HEK293 (cell line): ENCODE results near the gene TOMM6.
A peak's percentile ranks its signal among the peaks of the same experiment; 100 is the strongest.

Source experiments
- EGR2 ChIP-seq: fragments of 450-650 bp; formaldehyde crosslinking; IDR thresholded peaks from 2 replicates; pipeline ENCODE4 v1.5.1; 2016; ENCODE audit warnings: low read depth, missing biosample characterization, missing genetic modification characterization
- GFI1B ChIP-seq: fragments of 450-650 bp; formaldehyde crosslinking; IDR thresholded peaks from 2 replicates; pipeline ENCODE4 v1.5.1; 2016; ENCODE audit warnings: missing biosample characterization, missing genetic modification characterization
- GLIS1 ChIP-seq: fragments of 450-650 bp; formaldehyde crosslinking; IDR thresholded peaks from 2 replicates; pipeline ENCODE4 v1.5.1; 2016; ENCODE audit warnings: missing biosample characterization, missing genetic modification characterization
- HOXC10 ChIP-seq: sonication (generic); formaldehyde crosslinking; IDR thresholded peaks from 2 replicates; pipeline ENCODE4 v1.8.1; 2023; ENCODE audit warnings: mild to moderate bottlenecking, missing genetic modification reagents
- HOXD13 ChIP-seq: sonication (generic); formaldehyde crosslinking; IDR thresholded peaks from 2 replicates; pipeline ENCODE4 v1.8.0; 2022; ENCODE audit warnings: missing genetic modification reagents, borderline replicate concordance
- KLF1 ChIP-seq: fragments of 450-650 bp; formaldehyde crosslinking; IDR thresholded peaks from 2 replicates; pipeline ENCODE4 v1.5.1; 2016; ENCODE audit warnings: missing biosample characterization, missing genetic modification characterization
- REPIN1 ChIP-seq: fragments of 450-650 bp; formaldehyde crosslinking; IDR thresholded peaks from 2 replicates; pipeline ENCODE4 v1.5.1; 2017; ENCODE audit warnings: missing biosample characterization, missing genetic modification characterization, low read depth
- SALL2 ChIP-seq: fragments of 450-650 bp; formaldehyde crosslinking; IDR thresholded peaks from 2 replicates; pipeline ENCODE4 v1.5.0; 2017; ENCODE audit warnings: missing biosample characterization, mild to moderate bottlenecking, missing genetic modification characterization, borderline replicate concordance
- SP2 ChIP-seq: fragments of 450-650 bp; formaldehyde crosslinking; IDR thresholded peaks from 2 replicates; pipeline ENCODE4 v1.5.1; 2016; ENCODE audit warnings: missing biosample characterization, missing genetic modification characterization
- TCF7L2 ChIP-seq: IDR thresholded peaks from 2 replicates; pipeline ENCODE4 v1.6.1; 2011; ENCODE audit warnings: low read depth, mild to moderate bottlenecking, inconsistent platforms, low read length, moderate library complexity, borderline replicate concordance
- ZFP37 ChIP-seq: fragments of 450-650 bp; formaldehyde crosslinking; IDR thresholded peaks from 2 replicates; pipeline ENCODE4 v1.5.1; 2016; ENCODE audit warnings: missing biosample characterization, missing genetic modification characterization
- ZNF112 ChIP-seq: fragments of 450-650 bp; formaldehyde crosslinking; IDR thresholded peaks from 2 replicates; pipeline ENCODE4 v1.5.0; 2017; ENCODE audit warnings: missing biosample characterization, missing genetic modification characterization
- ZNF19 ChIP-seq: fragments of 450-650 bp; formaldehyde crosslinking; IDR thresholded peaks from 2 replicates; pipeline ENCODE4; 2016; ENCODE audit warnings: missing biosample characterization, missing genetic modification characterization, low read depth
- ZNF248 ChIP-seq: fragments of 450-650 bp; formaldehyde crosslinking; IDR thresholded peaks from 2 replicates; pipeline ENCODE4 v1.5.1; 2017; ENCODE audit warnings: missing biosample characterization, missing genetic modification characterization
- ZNF366 ChIP-seq: fragments of 450-650 bp; formaldehyde crosslinking; conservative IDR thresholded peaks from 2 replicates; pipeline ENCODE4 v1.5.1; 2016; ENCODE audit warnings: missing biosample characterization, missing genetic modification characterization
- ZNF514 ChIP-seq: fragments of 450-650 bp; formaldehyde crosslinking; IDR thresholded peaks from 2 replicates; pipeline ENCODE4 v1.5.1; 2016; ENCODE audit warnings: missing biosample characterization, missing genetic modification characterization
- ZNF560 ChIP-seq: fragments of 450-650 bp; formaldehyde crosslinking; IDR thresholded peaks from 2 replicates; pipeline ENCODE4 v1.5.1; 2017; ENCODE audit warnings: missing biosample characterization, missing genetic modification characterization, borderline replicate concordance
- ZNF624 ChIP-seq: fragments of 450-650 bp; formaldehyde crosslinking; IDR thresholded peaks from 2 replicates; pipeline ENCODE4 v1.5.1; 2017; ENCODE audit warnings: missing biosample characterization, missing genetic modification characterization
- ZNF664 ChIP-seq: fragments of 450-650 bp; formaldehyde crosslinking; IDR thresholded peaks from 2 replicates; pipeline ENCODE4 v1.5.1; 2016; ENCODE audit warnings: missing biosample characterization, missing genetic modification characterization
- ZNF837 ChIP-seq: fragments of 450-650 bp; formaldehyde crosslinking; IDR thresholded peaks from 2 replicates; pipeline ENCODE4 v1.5.1; 2016; ENCODE audit warnings: missing biosample characterization, missing genetic modification characterization
- TF ChIP-seq, protein P1 (sequence below): fragments of 450-650 bp; formaldehyde crosslinking; IDR thresholded peaks from 2 replicates; pipeline ENCODE4 v1.5.1; 2016; ENCODE audit warnings: missing biosample characterization, missing genetic modification characterization
- TF ChIP-seq, protein P2 (sequence below): fragments of 450-650 bp; formaldehyde crosslinking; IDR thresholded peaks from 2 replicates; pipeline ENCODE4 v1.5.1; 2016; ENCODE audit warnings: missing biosample characterization, missing genetic modification characterization
- TF ChIP-seq, protein P3 (sequence below): fragments of 450-650 bp; formaldehyde crosslinking; IDR thresholded peaks from 2 replicates; pipeline ENCODE4 v1.5.1; 2017; ENCODE audit warnings: missing biosample characterization, missing genetic modification characterization
- TF ChIP-seq, protein P4 (sequence below): fragments of 450-650 bp; formaldehyde crosslinking; IDR thresholded peaks from 2 replicates; pipeline ENCODE4 v1.5.1; 2016; ENCODE audit warnings: missing biosample characterization, missing genetic modification characterization, low read depth
- TF ChIP-seq, protein P5 (sequence below): fragments of 450-650 bp; formaldehyde crosslinking; IDR thresholded peaks from 2 replicates; pipeline ENCODE4 v1.5.1; 2016; ENCODE audit warnings: missing biosample characterization, missing genetic modification characterization

The TOMM6 gene

DNA sequence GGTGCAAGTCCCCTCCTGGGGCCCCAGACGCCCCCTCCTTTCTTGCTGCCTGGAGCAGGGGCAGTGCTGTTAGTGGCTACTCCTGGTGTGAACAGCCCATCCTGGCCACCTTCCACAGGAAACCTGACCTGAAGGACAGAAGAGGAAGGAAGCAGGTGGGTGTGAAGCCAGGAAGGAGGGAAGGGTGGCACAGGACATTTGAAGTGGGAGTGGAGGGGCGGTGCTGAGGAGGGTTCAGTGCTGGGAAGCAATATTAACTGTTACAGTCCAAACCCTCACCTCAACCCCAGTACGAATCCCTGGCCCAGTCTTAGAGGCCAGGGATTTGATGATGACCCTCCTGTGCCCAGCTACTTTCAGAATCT lies 6.1 kb upstream of the TOMM6 start (continued):
- TF ChIP-seq, protein P1, sequence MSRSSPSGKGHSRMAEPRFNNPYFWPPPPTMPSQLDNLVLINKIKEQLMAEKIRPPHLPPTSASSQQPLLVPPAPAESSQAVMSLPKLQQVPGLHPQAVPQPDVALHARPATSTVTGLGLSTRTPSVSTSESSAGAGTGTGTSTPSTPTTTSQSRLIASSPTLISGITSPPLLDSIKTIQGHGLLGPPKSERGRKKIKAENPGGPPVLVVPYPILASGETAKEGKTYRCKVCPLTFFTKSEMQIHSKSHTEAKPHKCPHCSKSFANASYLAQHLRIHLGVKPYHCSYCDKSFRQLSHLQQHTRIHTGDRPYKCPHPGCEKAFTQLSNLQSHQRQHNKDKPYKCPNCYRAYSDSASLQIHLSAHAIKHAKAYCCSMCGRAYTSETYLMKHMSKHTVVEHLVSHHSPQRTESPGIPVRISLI (tag by site-specific recombination): no peak
- peak; percentile 37 for TF ChIP-seq ZNF366 (tag by site-specific recombination)
- TF ChIP-seq, protein P2, sequence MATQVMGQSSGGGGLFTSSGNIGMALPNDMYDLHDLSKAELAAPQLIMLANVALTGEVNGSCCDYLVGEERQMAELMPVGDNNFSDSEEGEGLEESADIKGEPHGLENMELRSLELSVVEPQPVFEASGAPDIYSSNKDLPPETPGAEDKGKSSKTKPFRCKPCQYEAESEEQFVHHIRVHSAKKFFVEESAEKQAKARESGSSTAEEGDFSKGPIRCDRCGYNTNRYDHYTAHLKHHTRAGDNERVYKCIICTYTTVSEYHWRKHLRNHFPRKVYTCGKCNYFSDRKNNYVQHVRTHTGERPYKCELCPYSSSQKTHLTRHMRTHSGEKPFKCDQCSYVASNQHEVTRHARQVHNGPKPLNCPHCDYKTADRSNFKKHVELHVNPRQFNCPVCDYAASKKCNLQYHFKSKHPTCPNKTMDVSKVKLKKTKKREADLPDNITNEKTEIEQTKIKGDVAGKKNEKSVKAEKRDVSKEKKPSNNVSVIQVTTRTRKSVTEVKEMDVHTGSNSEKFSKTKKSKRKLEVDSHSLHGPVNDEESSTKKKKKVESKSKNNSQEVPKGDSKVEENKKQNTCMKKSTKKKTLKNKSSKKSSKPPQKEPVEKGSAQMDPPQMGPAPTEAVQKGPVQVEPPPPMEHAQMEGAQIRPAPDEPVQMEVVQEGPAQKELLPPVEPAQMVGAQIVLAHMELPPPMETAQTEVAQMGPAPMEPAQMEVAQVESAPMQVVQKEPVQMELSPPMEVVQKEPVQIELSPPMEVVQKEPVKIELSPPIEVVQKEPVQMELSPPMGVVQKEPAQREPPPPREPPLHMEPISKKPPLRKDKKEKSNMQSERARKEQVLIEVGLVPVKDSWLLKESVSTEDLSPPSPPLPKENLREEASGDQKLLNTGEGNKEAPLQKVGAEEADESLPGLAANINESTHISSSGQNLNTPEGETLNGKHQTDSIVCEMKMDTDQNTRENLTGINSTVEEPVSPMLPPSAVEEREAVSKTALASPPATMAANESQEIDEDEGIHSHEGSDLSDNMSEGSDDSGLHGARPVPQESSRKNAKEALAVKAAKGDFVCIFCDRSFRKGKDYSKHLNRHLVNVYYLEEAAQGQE (tag by site-specific recombination): no peak
- TF ChIP-seq ZNF514 (tag by site-specific recombination): no peak
- TF ChIP-seq, protein P3, sequence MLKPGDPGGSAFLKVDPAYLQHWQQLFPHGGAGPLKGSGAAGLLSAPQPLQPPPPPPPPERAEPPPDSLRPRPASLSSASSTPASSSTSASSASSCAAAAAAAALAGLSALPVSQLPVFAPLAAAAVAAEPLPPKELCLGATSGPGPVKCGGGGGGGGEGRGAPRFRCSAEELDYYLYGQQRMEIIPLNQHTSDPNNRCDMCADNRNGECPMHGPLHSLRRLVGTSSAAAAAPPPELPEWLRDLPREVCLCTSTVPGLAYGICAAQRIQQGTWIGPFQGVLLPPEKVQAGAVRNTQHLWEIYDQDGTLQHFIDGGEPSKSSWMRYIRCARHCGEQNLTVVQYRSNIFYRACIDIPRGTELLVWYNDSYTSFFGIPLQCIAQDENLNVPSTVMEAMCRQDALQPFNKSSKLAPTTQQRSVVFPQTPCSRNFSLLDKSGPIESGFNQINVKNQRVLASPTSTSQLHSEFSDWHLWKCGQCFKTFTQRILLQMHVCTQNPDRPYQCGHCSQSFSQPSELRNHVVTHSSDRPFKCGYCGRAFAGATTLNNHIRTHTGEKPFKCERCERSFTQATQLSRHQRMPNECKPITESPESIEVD (tag by site-specific recombination): no peak
- TF ChIP-seq ZNF19: no peak
- no peak for TF ChIP-seq ZNF624 (tag by site-specific recombination)
- TF ChIP-seq, protein P4, sequence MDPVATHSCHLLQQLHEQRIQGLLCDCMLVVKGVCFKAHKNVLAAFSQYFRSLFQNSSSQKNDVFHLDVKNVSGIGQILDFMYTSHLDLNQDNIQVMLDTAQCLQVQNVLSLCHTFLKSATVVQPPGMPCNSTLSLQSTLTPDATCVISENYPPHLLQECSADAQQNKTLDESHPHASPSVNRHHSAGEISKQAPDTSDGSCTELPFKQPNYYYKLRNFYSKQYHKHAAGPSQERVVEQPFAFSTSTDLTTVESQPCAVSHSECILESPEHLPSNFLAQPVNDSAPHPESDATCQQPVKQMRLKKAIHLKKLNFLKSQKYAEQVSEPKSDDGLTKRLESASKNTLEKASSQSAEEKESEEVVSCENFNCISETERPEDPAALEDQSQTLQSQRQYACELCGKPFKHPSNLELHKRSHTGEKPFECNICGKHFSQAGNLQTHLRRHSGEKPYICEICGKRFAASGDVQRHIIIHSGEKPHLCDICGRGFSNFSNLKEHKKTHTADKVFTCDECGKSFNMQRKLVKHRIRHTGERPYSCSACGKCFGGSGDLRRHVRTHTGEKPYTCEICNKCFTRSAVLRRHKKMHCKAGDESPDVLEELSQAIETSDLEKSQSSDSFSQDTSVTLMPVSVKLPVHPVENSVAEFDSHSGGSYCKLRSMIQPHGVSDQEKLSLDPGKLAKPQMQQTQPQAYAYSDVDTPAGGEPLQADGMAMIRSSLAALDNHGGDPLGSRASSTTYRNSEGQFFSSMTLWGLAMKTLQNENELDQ (tag by site-specific recombination): no peak
- no peak for TF ChIP-seq HOXC10
- TF ChIP-seq SP2 (tag by site-specific recombination): peak; percentile 65
- TF ChIP-seq ZNF664 (tag by site-specific recombination): no peak
- no peak for TF ChIP-seq ZFP37 (tag by site-specific recombination)
- peak; percentile 85 for TF ChIP-seq EGR2 (tag by site-specific recombination)
- TF ChIP-seq REPIN1 (tag by site-specific recombination): no peak
- TF ChIP-seq ZNF112 (tag by site-specific recombination): no peak
- TF ChIP-seq GLIS1 (tag by site-specific recombination): no peak
- TF ChIP-seq GFI1B (tag by site-specific recombination): no peak
- no peak for TF ChIP-seq ZNF248 (tag by site-specific recombination)
- TF ChIP-seq ZNF837: no peak
- no peak for TF ChIP-seq TCF7L2
- TF ChIP-seq SALL2 (tag by site-specific recombination): no peak
- TF ChIP-seq, protein P5, sequence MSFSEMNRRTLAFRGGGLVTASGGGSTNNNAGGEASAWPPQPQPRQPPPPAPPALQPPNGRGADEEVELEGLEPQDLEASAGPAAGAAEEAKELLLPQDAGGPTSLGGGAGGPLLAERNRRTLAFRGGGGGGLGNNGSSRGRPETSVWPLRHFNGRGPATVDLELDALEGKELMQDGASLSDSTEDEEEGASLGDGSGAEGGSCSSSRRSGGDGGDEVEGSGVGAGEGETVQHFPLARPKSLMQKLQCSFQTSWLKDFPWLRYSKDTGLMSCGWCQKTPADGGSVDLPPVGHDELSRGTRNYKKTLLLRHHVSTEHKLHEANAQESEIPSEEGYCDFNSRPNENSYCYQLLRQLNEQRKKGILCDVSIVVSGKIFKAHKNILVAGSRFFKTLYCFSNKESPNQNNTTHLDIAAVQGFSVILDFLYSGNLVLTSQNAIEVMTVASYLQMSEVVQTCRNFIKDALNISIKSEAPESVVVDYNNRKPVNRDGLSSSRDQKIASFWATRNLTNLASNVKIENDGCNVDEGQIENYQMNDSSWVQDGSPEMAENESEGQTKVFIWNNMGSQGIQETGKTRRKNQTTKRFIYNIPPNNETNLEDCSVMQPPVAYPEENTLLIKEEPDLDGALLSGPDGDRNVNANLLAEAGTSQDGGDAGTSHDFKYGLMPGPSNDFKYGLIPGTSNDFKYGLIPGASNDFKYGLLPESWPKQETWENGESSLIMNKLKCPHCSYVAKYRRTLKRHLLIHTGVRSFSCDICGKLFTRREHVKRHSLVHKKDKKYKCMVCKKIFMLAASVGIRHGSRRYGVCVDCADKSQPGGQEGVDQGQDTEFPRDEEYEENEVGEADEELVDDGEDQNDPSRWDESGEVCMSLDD (tag by site-specific recombination): no peak; the same call in 1 of the 2 replicates
- TF ChIP-seq ZNF560 (tag by site-specific recombination): no peak
- TF ChIP-seq KLF1 (tag by site-specific recombination): peak; percentile 82
- TF ChIP-seq HOXD13 (CRISPR knock-in tag): no peak
